Stimulated activated CD8-positive, alpha-beta memory T cell treated with anti-CD3 and anti-CD28 coated beads, Interleukin-15, amount 100 ng/mL, for 48 hours (primary cell): Measurements from ENCODE around the gene MEX3B.
"Not testable (repeated sequence)": the region's sequence is repeated elsewhere in the genome, so short reads cannot be mapped to it uniquely, and the experiment has no call there.

Experiments
- DNase-seq, 2 donors: peaks; one replicate each; pipeline ENCODE4 v3.0.0-alpha.2; 2020; ENCODE audit warnings: low read depth in 2 of 2

The MEX3B gene

DNA sequence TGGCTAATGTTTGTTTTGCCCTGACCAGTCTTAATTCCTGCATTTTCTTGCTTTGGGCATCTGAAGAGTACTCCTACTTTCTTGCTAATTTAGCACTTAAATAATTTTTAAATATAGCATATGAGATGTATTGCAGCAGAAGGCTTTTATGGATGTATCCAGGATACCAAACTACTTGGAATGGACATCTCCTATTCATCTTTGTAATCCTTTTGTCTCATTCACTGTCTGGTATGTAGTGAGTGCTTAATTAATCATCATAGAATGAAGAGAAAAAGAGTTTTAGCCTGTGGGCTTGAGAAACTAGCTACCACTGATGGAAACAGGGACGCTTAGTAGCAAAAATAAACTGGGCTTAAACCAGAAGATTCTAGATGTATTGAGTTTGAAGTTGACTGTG, 40.6 kb downstream of the MEX3B start:
- DNase-seq = no peak

DNA sequence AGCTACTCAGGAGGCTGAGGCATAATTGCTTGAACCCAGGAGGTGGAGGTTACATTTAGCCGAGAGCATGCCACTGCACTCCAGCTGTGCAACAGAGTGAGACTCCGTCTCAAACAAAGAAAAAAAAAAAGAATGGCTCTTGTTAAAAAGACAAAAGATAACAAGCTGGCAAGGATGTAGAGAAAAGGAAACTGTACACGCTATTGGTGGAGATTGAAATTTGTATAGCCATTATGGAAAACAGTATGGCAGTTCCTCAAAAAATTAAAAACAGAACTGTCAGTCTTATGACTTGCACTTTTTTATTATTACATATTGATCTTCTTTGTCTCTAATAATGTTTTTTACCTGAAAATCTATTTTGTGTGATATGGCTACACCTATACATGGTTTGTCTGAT, 41.9 kb downstream of the MEX3B start:
- no peak for DNase-seq

DNA sequence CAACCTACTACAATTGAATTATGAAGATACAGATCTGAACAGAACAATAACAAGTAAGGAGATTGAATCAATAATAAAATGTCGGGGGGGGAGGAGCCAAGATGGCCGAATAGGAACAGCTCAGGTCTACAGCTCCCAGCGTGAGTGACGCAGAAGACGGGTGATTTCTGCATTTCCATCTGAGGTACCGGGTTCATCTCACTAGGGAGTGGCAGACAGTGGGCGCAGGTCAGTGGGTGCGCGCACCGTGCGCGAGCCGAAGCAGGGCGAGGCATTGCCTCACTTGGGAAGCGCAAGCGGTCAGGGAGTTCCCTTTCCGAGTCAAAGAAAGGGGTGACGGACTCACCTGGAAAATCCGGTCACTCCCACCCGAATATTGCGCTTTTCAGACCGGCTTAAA, 50.7 kb downstream of the MEX3B start:
- not testable (repeated sequence) for DNase-seq

DNA sequence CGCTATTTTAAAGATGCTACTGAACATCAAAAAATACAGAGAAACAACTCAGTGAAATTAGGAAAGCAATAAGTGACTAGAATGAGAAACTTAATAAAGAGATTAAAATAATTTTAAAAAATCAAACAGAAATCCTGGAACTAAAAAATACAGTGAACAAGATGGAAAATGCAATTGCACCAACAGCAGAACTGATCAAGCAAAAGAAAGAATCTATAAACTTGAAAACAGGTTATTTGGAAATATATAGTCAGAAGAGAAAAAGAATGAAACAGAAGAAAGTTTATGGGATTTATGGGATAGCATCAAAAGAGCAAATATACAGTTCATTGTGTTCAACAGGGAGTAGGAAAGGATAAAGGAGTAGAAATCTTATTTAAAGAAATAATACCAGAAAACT, 53.3 kb downstream of the MEX3B start:
- no peak for DNase-seq
